ENCODE results near the gene DGKD.

Gene DGKD

GRCh38 chr2:233443511-233444183 lies 89.4 kb downstream of the DGKD start:
- H3K36me3 ChIP-seq (replicated peaks), result peaks cover 2% of the 10 kb centered on the region
- H3K27ac ChIP-seq, result no peak overlapping the region
- no peaks in the 10 kb centered on the region for H3K27me3 ChIP-seq (replicated peaks)
- peak; percentile 85 for TF ChIP-seq CTCF (IDR thresholded peaks at IDR 0.05; ENCODE audit: low read depth, low read length, missing control alignments)
- in situ Hi-C loops (cut with HindIII; ENCODE audit: low pct_ligation_motif_present, low sequenced_read_pairs), result no loop called here
- DNase-seq, result peak; percentile 75
- H3K4me3 ChIP-seq (ENCODE audit: low read depth, low read length), result no peak overlapping the region

GRCh38 chr2:233444501-233444900 lies 90.2 kb downstream of the DGKD start:
- Histone ChIP-seq H3K4me3 (ENCODE audit: low read depth, low read length) (no peak overlapping the region), H3K36me3 (replicated peaks) (peaks cover 2% of the 10 kb centered on the region)
- in situ Hi-C loops (cut with HindIII; ENCODE audit: low pct_ligation_motif_present, low sequenced_read_pairs), result no loop called here

GRCh38 chr2:233445152-233445830 lies 91.0 kb downstream of the DGKD start:
- no peak overlapping the region for H3K27ac ChIP-seq
- TF ChIP-seq CTCF (IDR thresholded peaks at IDR 0.05; ENCODE audit: low read depth, low read length, missing control alignments), result no peak
- H3K36me3 ChIP-seq (replicated peaks), result peaks cover 2% of the 10 kb centered on the region
- H3K4me3 ChIP-seq (ENCODE audit: low read depth, low read length), result no peak overlapping the region
- in situ Hi-C loops (cut with HindIII; ENCODE audit: low pct_ligation_motif_present, low sequenced_read_pairs), result no loop called here
- no peak for DNase-seq
- H3K27me3 ChIP-seq (replicated peaks), result no peaks in the 10 kb centered on the region

More at GRCh38 chr2:233444501-233444900, 90.2 kb downstream of the DGKD start:
- no peaks in the 10 kb centered on the region for H3K27me3 ChIP-seq (replicated peaks)
- no peak for DNase-seq
- no peak overlapping the region for H3K27ac ChIP-seq
- TF ChIP-seq CTCF (IDR thresholded peaks at IDR 0.05; ENCODE audit: low read depth, low read length, missing control alignments), result no peak

GRCh38 chr2:233446121-233446520 lies 91.8 kb downstream of the DGKD start:
- Histone ChIP-seq H3K4me3 (ENCODE audit: low read depth, low read length) (no peak overlapping the region), H3K36me3 (replicated peaks) (peaks cover 2% of the 10 kb centered on the region), H3K27ac (no peak overlapping the region), H3K27me3 (replicated peaks) (no peaks in the 10 kb centered on the region)
- DNase-seq, result no peak
- in situ Hi-C loops (cut with HindIII; ENCODE audit: low pct_ligation_motif_present, low sequenced_read_pairs), result no loop called here
- TF ChIP-seq CTCF (IDR thresholded peaks at IDR 0.05; ENCODE audit: low read depth, low read length, missing control alignments), result no peak

GRCh38 chr2:233446606-233447305 lies 92.5 kb downstream of the DGKD start:
- no peak for DNase-seq
- in situ Hi-C loops (cut with HindIII; ENCODE audit: low pct_ligation_motif_present, low sequenced_read_pairs), result no loop called here
- Histone ChIP-seq H3K27ac (no peak overlapping the region), H3K36me3 (replicated peaks) (peaks cover 2% of the 10 kb centered on the region), H3K4me3 (ENCODE audit: low read depth, low read length) (no peak overlapping the region), H3K27me3 (replicated peaks) (no peaks in the 10 kb centered on the region)
- no peak for TF ChIP-seq CTCF (IDR thresholded peaks at IDR 0.05; ENCODE audit: low read depth, low read length, missing control alignments)
